Measurements from ENCODE around the gene ARHGEF26. TPM values are rescaled to one million over a fixed set of nuclear protein-coding genes. Genes with fewer than 3 reads are reported as not detected.

Gene ARHGEF26
- total RNA-seq, 1 experiment from 2014 or later: 7.2 TPM

DNA sequence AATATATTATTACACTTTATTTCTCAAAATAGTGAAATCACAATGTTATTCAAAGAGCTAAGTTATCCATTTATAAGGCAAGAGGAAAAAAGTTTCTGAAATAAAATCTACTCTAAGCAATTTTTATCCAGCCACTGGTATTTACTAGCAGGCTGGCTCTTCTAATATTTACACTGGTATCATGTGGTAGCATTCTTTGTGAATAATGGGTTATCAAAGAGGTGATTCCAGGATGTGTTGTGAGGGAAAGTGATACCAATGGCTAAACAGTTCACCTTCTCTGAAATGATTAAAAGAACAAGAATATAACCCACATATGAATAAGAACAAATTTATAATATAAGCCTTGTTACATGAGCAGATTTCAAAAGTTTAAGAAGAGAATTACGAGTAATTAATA, 159.0 kb downstream of the ARHGEF26 start:
- DNase-seq (ENCODE audit: low read depth, low spot score) (no peak), ATAC-seq (no peak)
- H3K4me2 ChIP-seq (ENCODE audit: low read length): no peak overlapping the region
- POLR2A ChIA-PET: no interaction called here
- no peak overlapping the region for H3K27ac ChIP-seq (ENCODE audit: low read depth, low read length)
- H3K4me3 ChIP-seq (replicated peaks in 1 of 2; ENCODE audit: low read depth in 1 of 2, low read length in 2 of 2): no peak overlapping the region
- intact Hi-C loops (cut with micrococcal nuclease): no loop called here
- no peaks in the 10 kb centered on the region for H4K20me1 ChIP-seq (ENCODE audit: insufficient read depth)
- no peaks in the 10 kb centered on the region for H3K27me3 ChIP-seq (ENCODE audit: insufficient read depth, low read length)
- H3K9me2 ChIP-seq (ENCODE audit: insufficient read depth): no peaks in the 10 kb centered on the region
- peaks cover 46 to 61% of the 10 kb centered on the region in 2 experiments for H3K36me3 ChIP-seq (ENCODE audit: control insufficient read depth in 1 of 2, insufficient read depth in 2 of 2, low read length in 2 of 2)
- BruUV-seq (replicated peaks): TSS peak; percentile 3
- no peak overlapping the region for H3K9ac ChIP-seq (ENCODE audit: low read length)
- RAD21 ChIA-PET (ENCODE audit: low non-redundant PET in 1 of 2, low total read pairs in 2 of 2, uncharacterized antibody in 2 of 2, unreplicated experiment in 2 of 2): no interaction called here
- TF ChIP-seq SRF (IDR thresholded peaks at IDR 0.05; ENCODE audit: low read depth): no peak
- TF ChIP-seq, protein P1, sequence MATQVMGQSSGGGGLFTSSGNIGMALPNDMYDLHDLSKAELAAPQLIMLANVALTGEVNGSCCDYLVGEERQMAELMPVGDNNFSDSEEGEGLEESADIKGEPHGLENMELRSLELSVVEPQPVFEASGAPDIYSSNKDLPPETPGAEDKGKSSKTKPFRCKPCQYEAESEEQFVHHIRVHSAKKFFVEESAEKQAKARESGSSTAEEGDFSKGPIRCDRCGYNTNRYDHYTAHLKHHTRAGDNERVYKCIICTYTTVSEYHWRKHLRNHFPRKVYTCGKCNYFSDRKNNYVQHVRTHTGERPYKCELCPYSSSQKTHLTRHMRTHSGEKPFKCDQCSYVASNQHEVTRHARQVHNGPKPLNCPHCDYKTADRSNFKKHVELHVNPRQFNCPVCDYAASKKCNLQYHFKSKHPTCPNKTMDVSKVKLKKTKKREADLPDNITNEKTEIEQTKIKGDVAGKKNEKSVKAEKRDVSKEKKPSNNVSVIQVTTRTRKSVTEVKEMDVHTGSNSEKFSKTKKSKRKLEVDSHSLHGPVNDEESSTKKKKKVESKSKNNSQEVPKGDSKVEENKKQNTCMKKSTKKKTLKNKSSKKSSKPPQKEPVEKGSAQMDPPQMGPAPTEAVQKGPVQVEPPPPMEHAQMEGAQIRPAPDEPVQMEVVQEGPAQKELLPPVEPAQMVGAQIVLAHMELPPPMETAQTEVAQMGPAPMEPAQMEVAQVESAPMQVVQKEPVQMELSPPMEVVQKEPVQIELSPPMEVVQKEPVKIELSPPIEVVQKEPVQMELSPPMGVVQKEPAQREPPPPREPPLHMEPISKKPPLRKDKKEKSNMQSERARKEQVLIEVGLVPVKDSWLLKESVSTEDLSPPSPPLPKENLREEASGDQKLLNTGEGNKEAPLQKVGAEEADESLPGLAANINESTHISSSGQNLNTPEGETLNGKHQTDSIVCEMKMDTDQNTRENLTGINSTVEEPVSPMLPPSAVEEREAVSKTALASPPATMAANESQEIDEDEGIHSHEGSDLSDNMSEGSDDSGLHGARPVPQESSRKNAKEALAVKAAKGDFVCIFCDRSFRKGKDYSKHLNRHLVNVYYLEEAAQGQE (IDR thresholded peaks at IDR 0.05; ENCODE audit: low read depth): no peak
- TF ChIP-seq ZBTB33 (IDR thresholded peaks at IDR 0.05; ENCODE audit: extremely low read depth, insufficient replicate concordance, low read length): no peak
- no peak for TF ChIP-seq CEBPB (IDR thresholded peaks at IDR 0.05; ENCODE audit: low read depth)
- TF ChIP-seq YY1 (IDR thresholded peaks at IDR 0.05; ENCODE audit: extremely low read depth, insufficient replicate concordance, low read depth, low read length): no peak
- TF ChIP-seq EGR1 (IDR thresholded peaks at IDR 0.05; ENCODE audit: low read depth): no peak
- no peak for TF ChIP-seq CTCF (IDR thresholded peaks at IDR 0.05 in 2 of 3, conservative IDR thresholded peaks at IDR 0.05 in 1 of 3; ENCODE audit: borderline replicate concordance in 1 of 3, insufficient read depth in 1 of 3, low read depth in 2 of 3, low read length in 2 of 3)
- no peak for TF ChIP-seq MAX (IDR thresholded peaks at IDR 0.05)
- TF ChIP-seq SIN3A (IDR thresholded peaks at IDR 0.05; ENCODE audit: low read depth): no peak
- TF ChIP-seq JUND (IDR thresholded peaks at IDR 0.05): no peak
- no peak for TF ChIP-seq ATF3 (IDR thresholded peaks at IDR 0.05)
- no peak for TF ChIP-seq RAD21 (IDR thresholded peaks at IDR 0.05; ENCODE audit: low read depth)
- no peak for TF ChIP-seq SP1 (IDR thresholded peaks at IDR 0.05; ENCODE audit: low read depth)
- no peak for TF ChIP-seq POLR2AphosphoS5 (IDR thresholded peaks at IDR 0.05; ENCODE audit: low read depth, low read length)
- TF ChIP-seq POLR2A (IDR thresholded peaks at IDR 0.05; ENCODE audit: borderline replicate concordance, extremely low read depth, insufficient read depth, insufficient read length): no peak
- TF ChIP-seq ELF1 (IDR thresholded peaks at IDR 0.05; ENCODE audit: borderline replicate concordance, low read depth): no peak
- TF ChIP-seq CBX3 (IDR thresholded peaks at IDR 0.05; ENCODE audit: low read depth): no peak
- no peak for TF ChIP-seq EZH2 (IDR thresholded peaks at IDR 0.05)
- TF ChIP-seq EZH2phosphoT487 (IDR thresholded peaks at IDR 0.05; ENCODE audit: borderline replicate concordance): no peak
- no peaks in the 10 kb centered on the region for H3K4me1 ChIP-seq (ENCODE audit: control insufficient read depth in 1 of 2, insufficient read depth in 2 of 2, low read length in 2 of 2)
- peaks cover 17% of the 10 kb centered on the region for H3K79me2 ChIP-seq (ENCODE audit: insufficient read depth, low read length)
- H2AFZ ChIP-seq (ENCODE audit: low read depth, low read length, poor library complexity, severe bottlenecking): no peak overlapping the region
- CTCF ChIA-PET: no interaction called here
- no peaks in the 10 kb centered on the region for H3K9me3 ChIP-seq (ENCODE audit: control insufficient read depth in 1 of 2, insufficient read depth in 1 of 2, low read depth in 1 of 2, low read length in 2 of 2)

Data from HCT116 (cell line).